KMS-11 (cell line): ENCODE data around the gene GRK6.

ENCODE experiments used
- H2AFZ ChIP-seq: fragments of 200-600 bp; sonication (generic); 2 replicates; pipeline ENCODE4 v1.6.1; 2016; ENCODE audit warnings: antibody characterized with exemption, mixed run types, low read depth
- H3K27ac ChIP-seq: fragments of 200-600 bp; sonication (generic); 2 replicates; pipeline ENCODE4 v1.6.1; 2016; ENCODE audit warnings: mild to moderate bottlenecking, mixed run types
- H3K27me3 ChIP-seq: fragments of 200-600 bp; sonication (generic); 2 replicates; pipeline ENCODE4 v1.6.1; 2017; ENCODE audit warnings: mild to moderate bottlenecking, low read depth, mixed run types, moderate library complexity; ENCODE audit not compliant: insufficient read depth
- H3K36me3 ChIP-seq: fragments of 200-600 bp; sonication (generic); 2 replicates; pipeline ENCODE4 v1.6.1; 2017; ENCODE audit warnings: mild to moderate bottlenecking, mixed run types; ENCODE audit not compliant: insufficient read depth
- H3K4me1 ChIP-seq: fragments of 200-600 bp; sonication (generic); 2 replicates; pipeline ENCODE4 v1.6.1; 2016; ENCODE audit warnings: mild to moderate bottlenecking, low read depth, mixed run types; ENCODE audit not compliant: poor library complexity, severe bottlenecking
- H3K4me2 ChIP-seq: fragments of 200-600 bp; sonication (generic); 2 replicates; pipeline ENCODE4 v1.7.0; 2016; ENCODE audit warnings: mild to moderate bottlenecking, mixed run types
- H3K4me3 ChIP-seq: fragments of 200-600 bp; sonication (generic); IDR thresholded peaks from 2 replicates; pipeline ENCODE4 v1.6.1; 2017; ENCODE audit warnings: low read depth, low read length, mixed read lengths; ENCODE audit not compliant: insufficient read depth
- H3K79me2 ChIP-seq: fragments of 200-600 bp; sonication (generic); 2 replicates; pipeline ENCODE4 v1.6.1; 2016; ENCODE audit warnings: low read depth, mixed run types; ENCODE audit not compliant: insufficient read depth
- H3K9ac ChIP-seq: fragments of 200-600 bp; sonication (generic); 2 replicates; pipeline ENCODE4 v1.6.1; 2016; ENCODE audit warnings: mild to moderate bottlenecking, mixed run types
- H4K20me1 ChIP-seq: fragments of 200-600 bp; sonication (generic); 2 replicates; pipeline ENCODE4 v1.6.1; 2016; ENCODE audit warnings: mild to moderate bottlenecking, mixed run types; ENCODE audit not compliant: insufficient read depth
- TF ChIP-seq, protein P1 (sequence below): fragments of 200-600 bp; sonication (generic); conservative IDR thresholded peaks from 2 replicates; pipeline ENCODE4 v1.6.1; 2017; ENCODE audit warnings: low read depth, mild to moderate bottlenecking, antibody characterized with exemption, low read length, moderate library complexity, mixed read lengths

GRK6 gene

GRCh38 chr5:177467436-177467835, 41.0 kb downstream of the GRK6 start:
- Histone ChIP-seq H3K4me1 (peaks cover 5% of the 10 kb centered on the region), H3K36me3 (no peaks in the 10 kb centered on the region), H3K79me2 (no peaks in the 10 kb centered on the region), H3K4me3 (no peak overlapping the region), H2AFZ (no peak overlapping the region), H3K27me3 (no peaks in the 10 kb centered on the region), H3K4me2 (no peak overlapping the region), H3K9ac (no peak overlapping the region), H4K20me1 (no peaks in the 10 kb centered on the region), H3K27ac (no peak overlapping the region)
- TF ChIP-seq, protein P1, sequence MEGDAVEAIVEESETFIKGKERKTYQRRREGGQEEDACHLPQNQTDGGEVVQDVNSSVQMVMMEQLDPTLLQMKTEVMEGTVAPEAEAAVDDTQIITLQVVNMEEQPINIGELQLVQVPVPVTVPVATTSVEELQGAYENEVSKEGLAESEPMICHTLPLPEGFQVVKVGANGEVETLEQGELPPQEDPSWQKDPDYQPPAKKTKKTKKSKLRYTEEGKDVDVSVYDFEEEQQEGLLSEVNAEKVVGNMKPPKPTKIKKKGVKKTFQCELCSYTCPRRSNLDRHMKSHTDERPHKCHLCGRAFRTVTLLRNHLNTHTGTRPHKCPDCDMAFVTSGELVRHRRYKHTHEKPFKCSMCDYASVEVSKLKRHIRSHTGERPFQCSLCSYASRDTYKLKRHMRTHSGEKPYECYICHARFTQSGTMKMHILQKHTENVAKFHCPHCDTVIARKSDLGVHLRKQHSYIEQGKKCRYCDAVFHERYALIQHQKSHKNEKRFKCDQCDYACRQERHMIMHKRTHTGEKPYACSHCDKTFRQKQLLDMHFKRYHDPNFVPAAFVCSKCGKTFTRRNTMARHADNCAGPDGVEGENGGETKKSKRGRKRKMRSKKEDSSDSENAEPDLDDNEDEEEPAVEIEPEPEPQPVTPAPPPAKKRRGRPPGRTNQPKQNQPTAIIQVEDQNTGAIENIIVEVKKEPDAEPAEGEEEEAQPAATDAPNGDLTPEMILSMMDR, result no peak

DNA sequence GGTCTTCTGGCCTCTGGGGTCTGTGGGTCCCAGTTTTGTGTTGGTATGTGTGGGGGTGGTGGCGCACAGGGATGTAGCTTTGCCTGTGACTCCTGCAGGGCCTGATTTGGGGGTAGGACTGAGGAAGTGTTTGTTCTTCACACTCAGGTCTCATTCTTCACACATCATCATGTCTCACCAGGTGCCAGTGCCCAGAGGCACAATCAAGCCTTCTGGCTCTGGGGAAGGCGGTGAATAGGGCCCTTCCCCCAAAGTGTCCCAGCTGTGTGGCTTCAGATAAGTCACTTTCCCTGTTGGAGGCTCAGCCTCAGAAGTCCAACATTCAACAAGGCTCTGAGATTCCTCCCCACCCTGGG, 41.8 kb downstream of the GRK6 start:
- Histone ChIP-seq H3K36me3 (no peaks in the 10 kb centered on the region), H2AFZ (no peak overlapping the region), H3K4me3 (no peak overlapping the region), H4K20me1 (no peaks in the 10 kb centered on the region), H3K79me2 (no peaks in the 10 kb centered on the region), H3K27me3 (no peaks in the 10 kb centered on the region), H3K4me1 (peaks cover 5% of the 10 kb centered on the region), H3K4me2 (no peak overlapping the region), H3K27ac (no peak overlapping the region), H3K9ac (no peak overlapping the region)
- TF ChIP-seq, protein P1, result no peak

DNA sequence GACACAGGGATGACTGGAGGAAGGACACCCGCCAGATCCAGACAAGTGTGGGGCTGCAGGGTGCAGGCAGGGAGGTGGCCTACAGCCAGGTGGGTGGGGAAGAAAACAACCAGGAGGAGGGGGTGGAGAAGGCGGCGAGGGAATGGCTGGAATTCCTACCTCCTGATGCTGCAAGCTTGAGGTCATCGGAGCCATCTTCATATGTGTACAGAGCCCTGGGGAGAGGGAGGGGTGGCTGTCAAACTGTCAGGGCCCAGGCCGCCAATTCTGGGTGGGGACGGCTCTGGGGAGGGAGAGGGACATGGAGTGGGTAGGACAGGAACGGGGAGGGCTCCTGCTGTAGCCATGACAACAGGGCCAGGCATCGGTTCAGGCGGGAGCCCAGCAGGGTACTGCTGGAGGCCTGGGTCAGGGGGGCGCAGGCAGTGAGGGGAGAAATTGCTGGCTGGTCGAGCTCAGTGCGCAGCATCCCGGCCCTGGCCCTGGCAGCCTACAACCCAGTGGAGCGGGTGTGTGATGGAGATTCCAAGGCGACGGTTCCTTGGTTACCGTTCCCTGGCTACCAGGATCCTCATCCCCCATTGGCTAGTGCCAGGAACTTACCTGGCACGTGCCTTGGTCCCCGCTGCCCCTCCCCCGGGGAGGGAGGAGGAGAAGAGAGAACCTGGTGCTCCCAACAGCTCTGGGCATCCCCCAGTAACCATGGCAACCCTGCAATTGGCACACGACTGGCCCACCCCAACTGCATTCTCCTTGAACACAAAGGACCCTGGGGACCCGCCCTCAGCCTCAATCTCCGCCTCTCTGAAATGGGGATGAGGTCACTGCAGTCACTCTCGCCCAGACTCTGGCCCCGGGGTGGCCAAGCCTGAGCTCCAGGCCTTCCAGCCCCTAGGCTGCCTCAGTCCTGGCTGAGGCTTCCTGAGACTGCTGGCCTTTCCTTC, 42.5 kb downstream of the GRK6 start:
- no peak overlapping the region for H2AFZ ChIP-seq
- H4K20me1 ChIP-seq, result no peaks in the 10 kb centered on the region
- no peak overlapping the region for H3K4me3 ChIP-seq
- H3K9ac ChIP-seq, result no peak overlapping the region
- no peaks in the 10 kb centered on the region for H3K79me2 ChIP-seq
- no peaks in the 10 kb centered on the region for H3K27me3 ChIP-seq
- H3K36me3 ChIP-seq, result no peaks in the 10 kb centered on the region
- no peak overlapping the region for H3K4me2 ChIP-seq
- H3K27ac ChIP-seq, result no peak overlapping the region
- peaks cover 5% of the 10 kb centered on the region for H3K4me1 ChIP-seq
- TF ChIP-seq, protein P1, result no peak

DNA sequence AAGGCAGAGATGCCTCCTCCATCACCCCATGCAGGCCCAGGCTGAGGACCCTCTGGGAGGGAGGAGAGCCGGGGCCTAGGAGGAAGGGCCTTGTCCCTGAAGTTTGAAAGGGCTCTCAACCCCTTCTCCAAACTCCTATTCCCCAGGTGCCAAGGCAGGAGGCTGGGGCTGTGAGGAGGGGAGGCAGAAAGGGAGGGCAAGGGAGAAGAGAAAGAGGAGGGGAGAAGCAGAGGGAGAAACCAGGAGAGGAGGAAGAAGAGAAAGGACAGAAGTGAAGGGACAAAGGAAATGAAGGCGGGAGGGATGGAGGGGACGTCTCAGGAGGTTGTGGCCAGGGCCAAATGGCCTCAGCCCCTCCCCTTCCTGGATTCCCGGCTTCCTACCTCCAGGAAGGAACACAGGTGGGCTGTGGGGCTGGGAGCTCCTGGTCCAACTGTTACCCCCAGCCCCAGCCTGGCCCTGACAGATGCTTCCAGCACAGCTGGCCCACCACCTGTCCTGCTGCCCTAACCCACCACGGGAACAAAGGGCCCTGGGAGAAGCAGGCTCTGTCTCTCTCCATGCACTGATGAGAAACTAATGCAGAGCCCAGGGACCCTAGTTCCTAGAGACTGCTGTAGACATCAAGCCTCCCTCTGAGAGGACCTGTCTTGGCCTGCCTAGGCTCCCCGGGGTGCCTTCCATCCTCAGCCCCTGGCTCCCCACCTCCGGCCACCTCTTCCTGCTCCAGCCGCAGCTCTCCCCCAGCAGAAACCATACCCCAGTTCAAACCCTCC, 43.5 kb downstream of the GRK6 start:
- H3K4me2 ChIP-seq, result no peak overlapping the region
- no peaks in the 10 kb centered on the region for H3K79me2 ChIP-seq
- H4K20me1 ChIP-seq, result no peaks in the 10 kb centered on the region
- TF ChIP-seq, protein P1, result no peak
- no peak overlapping the region for H3K4me3 ChIP-seq
- H3K36me3 ChIP-seq, result no peaks in the 10 kb centered on the region
- H3K27me3 ChIP-seq, result no peaks in the 10 kb centered on the region
- H3K9ac ChIP-seq, result no peak overlapping the region
- no peak overlapping the region for H2AFZ ChIP-seq
- no peak overlapping the region for H3K27ac ChIP-seq
- H3K4me1 ChIP-seq, result peaks cover 5% of the 10 kb centered on the region
